PFSK-1 (cell line): ENCODE results near the gene AKR1B15.

Source experiments
- FOXP2 ChIP-seq: optimal IDR thresholded peaks from 2 replicates; pipeline ENCODE3; 2011; ENCODE audit warnings: borderline replicate concordance, control low read depth, inconsistent platforms; ENCODE audit not compliant: insufficient read depth; ENCODE audit errors: extremely low read length, extremely low read depth
- POLR2AphosphoS5 ChIP-seq: IDR thresholded peaks from 2 replicates; pipeline ENCODE4 v1.6.1; 2012; ENCODE audit warnings: low read depth, mild to moderate bottlenecking, control low read depth, low read length, moderate library complexity
- REST ChIP-seq, 2 experiments: IDR thresholded peaks; 2 replicates each; pipeline versions ENCODE4 v1.6.1 to v1.8.0; 2011 to 2012; ENCODE audit warnings: low read depth in 2 of 2, low read length in 2 of 2, control low read depth in 1 of 2, inconsistent platforms in 1 of 2, mild to moderate bottlenecking in 1 of 2, moderate library complexity in 1 of 2; ENCODE audit not compliant: insufficient read depth in 1 of 2
- SIN3A ChIP-seq: IDR thresholded peaks from 2 replicates; pipeline ENCODE4 v1.6.1; 2012; ENCODE audit warnings: mild to moderate bottlenecking, low read length, moderate library complexity, borderline replicate concordance; ENCODE audit not compliant: insufficient read depth
- TAF1 ChIP-seq: IDR thresholded peaks from 2 replicates; pipeline ENCODE4 v1.6.1; 2012; ENCODE audit warnings: low read length, control low read depth, borderline replicate concordance; ENCODE audit not compliant: insufficient read depth

Gene AKR1B15

GRCh38 chr7:134574322-134574721 lies 25.4 kb downstream of the AKR1B15 start:
- TF ChIP-seq FOXP2: no peak
- TF ChIP-seq SIN3A: no peak
- no peak for TF ChIP-seq TAF1
- no peak for TF ChIP-seq REST (IDR thresholded peaks at IDR 0.05; ENCODE audit: insufficient read depth in 1 of 2, low read depth in 2 of 2, low read length in 2 of 2)
- TF ChIP-seq POLR2AphosphoS5: no peak

GRCh38 chr7:134584290-134584689 lies 35.4 kb downstream of the AKR1B15 start:
- no peak for TF ChIP-seq FOXP2
- no peak for TF ChIP-seq POLR2AphosphoS5
- TF ChIP-seq TAF1: no peak
- TF ChIP-seq SIN3A: no peak
- no peak for TF ChIP-seq REST (IDR thresholded peaks at IDR 0.05; ENCODE audit: insufficient read depth in 1 of 2, low read depth in 2 of 2, low read length in 2 of 2)

GRCh38 chr7:134585897-134586296 lies 37.0 kb downstream of the AKR1B15 start:
- TF ChIP-seq SIN3A: no peak
- no peak for TF ChIP-seq FOXP2
- TF ChIP-seq TAF1: no peak
- TF ChIP-seq REST (IDR thresholded peaks at IDR 0.05; ENCODE audit: insufficient read depth in 1 of 2, low read depth in 2 of 2, low read length in 2 of 2): no peak
- no peak for TF ChIP-seq POLR2AphosphoS5

- TF ChIP-seq POLR2AphosphoS5 (no peak), SIN3A (no peak), REST (IDR thresholded peaks at IDR 0.05; ENCODE audit: insufficient read depth in 1 of 2, low read depth in 2 of 2, low read length in 2 of 2) (no peak), FOXP2 (no peak)
Observed at GRCh38 chr7:134587750-134588149, 38.8 kb downstream of the AKR1B15 start.

GRCh38 chr7:134589491-134589941 lies 40.6 kb downstream of the AKR1B15 start:
- TF ChIP-seq POLR2AphosphoS5 (no peak), REST (IDR thresholded peaks at IDR 0.05; ENCODE audit: insufficient read depth in 1 of 2, low read depth in 2 of 2, low read length in 2 of 2) (no peak), FOXP2 (no peak), SIN3A (no peak), TAF1 (no peak)
